NOMO-1 treated with DMSO at 0.1 percent for 48 hours (cell line): ENCODE measurements around the gene FBRSL1.

Source experiments
- DNase-seq: peaks from one replicate; lab custom pipeline; 2025; ENCODE audit not compliant: unreplicated experiment; lab: John Stamatoyannopoulos, UW

The FBRSL1 gene

GRCh38 chr12:132555686-132556085 is 65.7 kb downstream of the FBRSL1 start:
- DNase-seq = no peak

GRCh38 chr12:132556216-132556615 is 66.3 kb downstream of the FBRSL1 start:
- no peak for DNase-seq

GRCh38 chr12:132556801-132557200 is 66.8 kb downstream of the FBRSL1 start:
- no peak for DNase-seq

GRCh38 chr12:132557291-132558015 is 67.5 kb downstream of the FBRSL1 start:
- DNase-seq = no peak

GRCh38 chr12:132558042-132558856 is 68.3 kb downstream of the FBRSL1 start:
- no peak for DNase-seq

GRCh38 chr12:132558861-132559623 is 69.1 kb downstream of the FBRSL1 start:
- DNase-seq = no peak

- peak; percentile 31 for DNase-seq
Measured at GRCh38 chr12:132559652-132560363, 69.9 kb downstream of the FBRSL1 start.

GRCh38 chr12:132560364-132560613 is 70.3 kb downstream of the FBRSL1 start:
- DNase-seq = no peak

- peak; percentile 55 for DNase-seq
Measured at GRCh38 chr12:132560614-132561426, 70.9 kb downstream of the FBRSL1 start.
